GM11168 (cell line): Measurements from ENCODE around the gene EPHB1.

Source experiments
- in situ Hi-C: fragments of 300-500 bp; cut with MboI; formaldehyde crosslinking; loops from one replicate; pipeline ENCODE4 v1.12.0; 2022; ENCODE audit warnings: low sequenced_read_pairs; ENCODE audit not compliant: unreplicated experiment

EPHB1 gene

DNA sequence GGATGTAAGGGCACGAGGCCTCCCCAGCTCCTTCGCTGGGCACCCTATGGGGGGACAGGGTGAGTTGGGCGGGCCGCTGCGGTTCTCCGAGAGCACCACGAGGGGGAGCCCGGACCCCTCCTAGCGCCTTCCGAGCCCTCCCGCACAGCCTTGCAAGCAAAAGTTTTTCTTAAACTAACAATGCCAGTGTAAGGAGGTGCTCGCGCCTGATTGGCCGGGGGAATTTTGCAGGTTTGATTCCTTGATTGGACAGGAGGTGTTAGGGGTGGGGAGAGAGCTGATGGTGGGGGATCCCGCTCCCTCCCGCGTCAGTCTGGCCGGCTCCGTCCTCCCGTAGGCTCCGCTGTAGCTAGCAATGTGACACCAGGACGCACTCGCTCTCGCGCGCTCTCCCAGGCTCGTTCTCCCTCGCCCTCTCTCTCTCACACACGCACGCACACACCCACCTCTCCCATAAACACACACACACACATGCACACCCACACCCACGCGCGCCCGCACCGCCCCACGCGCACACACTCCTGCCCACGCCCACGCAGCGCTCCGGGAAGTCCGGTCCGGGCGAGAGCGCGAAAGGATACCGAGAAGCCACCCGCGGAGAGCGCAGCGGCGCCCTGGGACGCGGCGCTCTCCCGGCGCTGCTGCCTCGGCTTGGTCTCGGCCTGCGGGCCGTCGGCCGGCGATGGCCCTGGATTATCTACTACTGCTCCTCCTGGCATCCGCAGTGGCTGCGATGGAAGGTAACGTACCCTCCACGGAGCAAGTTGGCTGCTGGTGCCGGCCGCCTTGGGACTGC lies at the start of gene EPHB1:
Gene EPHB1 (plus strand): TSS at position 311 of the 796 bp plus-strand sequence.
- in situ Hi-C loops, result loop anchor here (10.0 to 25.0 kb wide), 2 partner anchors 450 to 717 kb away; no protein-coding TSS in a partner anchor

DNA sequence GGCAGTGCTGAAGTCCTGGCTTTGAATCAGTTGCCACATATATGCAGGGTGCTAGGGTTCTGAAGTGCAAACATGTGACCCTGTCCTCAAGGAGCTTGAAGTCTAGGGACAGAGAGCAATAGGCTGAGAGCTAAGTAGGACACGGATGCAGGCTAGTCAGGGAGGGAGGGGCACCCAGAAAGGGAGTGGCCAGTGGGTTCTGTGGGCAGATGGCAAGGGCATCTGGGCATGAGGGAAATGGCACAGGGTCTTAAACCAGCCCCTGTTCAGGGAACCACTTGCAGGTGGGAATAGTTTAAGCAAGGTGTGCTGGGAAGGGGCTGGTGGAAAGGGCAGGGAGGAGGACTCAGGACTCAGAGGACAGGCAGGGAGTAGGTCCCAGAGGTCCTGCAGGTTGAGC lies 46.4 kb upstream of the EPHB1 start:
- in situ Hi-C loops, result no loop called here

DNA sequence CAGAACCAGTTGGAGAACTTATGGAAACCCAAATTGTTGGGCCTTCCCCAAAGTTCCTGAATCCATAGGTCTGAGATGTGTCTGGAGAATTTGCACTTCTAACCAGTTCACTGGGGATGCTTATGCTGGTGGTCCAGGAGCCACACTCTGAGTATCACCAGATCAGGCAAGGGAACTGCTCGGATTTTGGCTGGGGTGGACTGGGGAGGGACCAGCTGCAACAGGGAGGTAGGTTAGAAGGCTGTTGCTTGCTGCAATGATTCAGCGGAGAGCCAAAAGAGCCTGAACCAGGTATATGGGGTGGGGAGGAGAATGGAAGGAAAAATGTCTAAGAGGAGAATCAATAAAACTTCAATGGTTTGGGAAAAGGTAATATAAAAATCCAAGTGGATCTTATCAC lies 45.9 kb upstream of the EPHB1 start:
- in situ Hi-C loops, result no loop called here

DNA sequence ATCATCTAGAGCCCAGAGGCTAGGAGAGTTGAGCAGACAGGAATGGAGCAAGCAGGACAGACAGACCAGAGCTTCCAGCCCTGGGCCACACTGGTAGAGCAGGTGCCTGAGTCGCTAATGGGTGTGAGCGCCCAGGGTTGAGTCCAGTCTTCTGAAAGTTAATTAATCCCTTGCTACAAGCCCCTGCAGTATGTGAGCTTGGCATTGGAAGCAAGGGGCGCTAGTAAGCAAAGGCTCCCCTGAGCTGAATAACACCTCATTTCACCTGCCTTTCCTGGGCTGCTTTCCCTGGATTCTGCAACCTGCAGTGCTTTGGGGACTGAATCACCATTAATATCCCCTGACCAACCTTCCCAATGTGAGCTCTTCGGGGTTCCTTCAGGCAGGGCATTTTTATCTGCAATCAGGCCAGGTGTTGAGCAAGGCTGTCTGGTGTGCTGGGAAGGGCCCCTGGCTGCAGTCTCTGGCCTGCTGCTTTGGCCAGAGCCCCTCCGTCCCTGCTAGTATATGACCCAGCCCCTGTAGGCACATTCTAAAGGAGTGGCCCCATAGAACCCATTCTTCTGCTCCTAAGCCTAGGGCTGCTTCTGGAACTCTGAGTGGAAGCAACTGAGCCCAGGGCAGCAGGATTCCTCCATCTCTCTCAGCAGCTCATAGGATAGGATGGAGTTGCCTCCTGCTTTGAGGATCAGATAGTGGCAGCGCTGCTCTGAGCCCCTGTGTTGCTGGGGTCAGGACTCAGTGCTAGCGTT lies 45.1 kb upstream of the EPHB1 start:
- in situ Hi-C loops, result no loop called here

DNA sequence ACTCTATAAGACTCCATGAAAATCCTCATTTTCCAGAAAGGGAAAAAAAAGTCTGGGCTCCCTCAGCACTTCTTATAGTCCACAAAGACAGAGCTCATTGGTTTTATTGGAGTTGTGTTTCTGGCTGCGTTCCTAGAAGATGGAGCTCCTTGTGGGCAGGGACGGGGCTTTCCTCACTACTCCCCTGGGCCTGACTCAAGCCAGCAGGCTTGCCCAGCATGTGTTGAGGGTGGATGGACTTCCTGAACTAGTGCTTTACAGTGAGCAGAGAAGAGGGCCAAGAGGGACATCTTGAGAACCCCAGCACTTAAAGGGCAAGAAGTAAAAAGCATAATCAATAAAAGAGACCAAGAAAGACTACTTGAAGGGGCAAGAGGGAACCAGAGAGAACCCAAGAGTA lies 43.2 kb upstream of the EPHB1 start:
- in situ Hi-C loops, result no loop called here

DNA sequence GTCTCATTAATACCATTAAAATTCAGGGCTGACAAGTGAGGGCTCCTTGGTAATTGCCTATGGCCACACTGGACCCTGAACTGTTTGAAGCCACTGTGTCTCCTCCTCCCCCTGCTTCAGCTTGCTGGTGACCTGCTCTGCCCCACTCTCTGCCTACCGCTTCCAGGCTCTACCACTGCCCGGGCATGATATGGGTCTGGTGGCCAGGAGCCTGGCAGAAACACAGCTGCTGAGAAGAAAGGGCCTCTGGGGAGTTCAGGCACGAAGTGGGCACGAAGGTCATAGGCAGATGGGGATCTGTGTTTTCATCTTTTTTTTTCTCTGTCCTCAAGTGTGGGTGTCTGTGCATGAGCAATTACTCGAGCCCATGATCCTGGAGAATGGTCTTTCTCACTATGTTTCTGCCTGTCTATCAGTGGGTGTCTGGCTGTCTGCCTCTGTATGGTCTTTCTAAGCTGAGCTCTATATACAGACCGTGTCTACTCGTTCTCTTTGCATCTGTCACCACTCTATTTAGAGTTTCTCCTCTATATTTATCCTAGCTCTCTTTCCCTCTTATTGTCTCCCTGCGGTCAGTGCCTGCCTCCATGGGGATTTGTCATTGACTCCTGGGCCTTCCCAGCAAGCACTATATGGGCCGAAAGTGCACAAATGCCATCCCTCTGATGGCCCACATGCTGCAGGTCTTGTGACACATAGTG lies 42.1 kb upstream of the EPHB1 start:
- in situ Hi-C loops, result no loop called here

DNA sequence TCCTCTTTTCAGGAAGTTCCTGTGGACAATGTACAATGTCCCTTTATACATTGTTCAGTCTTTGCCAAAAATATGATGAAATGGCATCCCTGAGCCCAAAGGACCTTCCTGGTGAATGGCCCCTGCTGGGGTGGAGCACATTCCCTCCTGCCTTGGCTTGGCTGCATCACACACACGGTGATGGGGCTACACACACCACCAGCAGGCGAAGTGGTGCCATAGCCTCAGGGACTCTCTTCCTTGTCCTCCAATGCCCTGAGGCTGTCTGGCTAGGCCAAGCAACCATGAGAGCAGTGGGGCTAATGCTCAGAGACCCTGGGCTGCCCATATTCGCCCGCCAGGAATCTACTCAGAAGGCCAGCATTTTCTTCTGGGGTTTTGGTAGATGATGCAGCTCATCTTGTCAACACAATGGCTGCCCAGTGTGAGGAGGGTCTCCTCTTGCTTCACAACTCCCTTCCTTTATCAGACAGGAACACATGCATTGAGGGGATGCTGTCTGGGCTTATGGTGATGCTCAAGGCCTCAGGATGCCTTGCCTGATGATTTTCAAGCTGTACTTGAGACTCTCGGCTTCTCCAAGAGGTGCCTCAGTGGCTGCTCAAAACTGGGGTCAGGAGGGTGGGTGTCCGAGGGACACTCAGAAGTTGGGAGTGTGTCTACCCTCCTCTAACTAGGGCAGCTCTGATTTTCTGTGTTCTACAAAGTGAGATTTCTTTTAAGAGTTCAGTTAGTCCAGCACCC lies 40.9 kb upstream of the EPHB1 start:
- in situ Hi-C loops, result no loop called here

DNA sequence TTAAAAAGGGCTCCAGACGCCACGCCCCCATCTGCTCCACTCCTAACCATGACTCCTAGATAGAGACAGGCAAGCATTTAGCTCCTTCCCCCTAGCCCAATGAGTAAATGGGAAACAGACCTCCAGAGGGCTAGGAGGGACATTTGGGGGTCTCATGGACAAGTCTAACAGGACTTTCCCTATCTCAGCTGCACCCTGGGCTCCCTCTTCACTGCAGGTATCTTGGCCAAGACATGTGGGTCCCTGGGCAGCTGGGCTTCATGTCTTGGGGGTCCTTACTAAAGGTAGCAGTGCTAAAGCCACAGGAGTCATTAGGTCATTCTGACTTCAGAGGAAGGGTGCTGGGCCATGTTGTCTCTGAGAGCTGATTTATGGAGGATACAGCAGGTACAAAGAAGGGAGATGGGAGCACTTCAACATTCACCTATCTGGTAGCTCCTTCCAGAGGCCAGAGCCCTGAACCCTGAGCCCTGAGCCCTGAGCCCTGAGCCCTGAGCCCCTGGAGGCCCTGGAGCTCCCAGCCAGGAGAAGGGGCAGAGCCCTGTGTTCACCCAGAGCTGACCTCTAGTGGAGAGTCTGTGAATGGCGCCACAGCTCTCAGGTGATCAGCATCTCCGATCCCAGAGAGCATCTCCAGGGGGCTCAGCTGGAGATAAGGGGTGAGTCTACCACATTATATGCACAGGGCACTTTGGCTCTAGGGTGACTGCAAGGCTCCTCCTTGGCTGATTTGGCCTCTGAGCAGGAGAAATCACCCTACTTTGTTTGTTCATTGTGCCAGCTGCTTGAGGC lies 40.1 kb upstream of the EPHB1 start:
- in situ Hi-C loops, result no loop called here

DNA sequence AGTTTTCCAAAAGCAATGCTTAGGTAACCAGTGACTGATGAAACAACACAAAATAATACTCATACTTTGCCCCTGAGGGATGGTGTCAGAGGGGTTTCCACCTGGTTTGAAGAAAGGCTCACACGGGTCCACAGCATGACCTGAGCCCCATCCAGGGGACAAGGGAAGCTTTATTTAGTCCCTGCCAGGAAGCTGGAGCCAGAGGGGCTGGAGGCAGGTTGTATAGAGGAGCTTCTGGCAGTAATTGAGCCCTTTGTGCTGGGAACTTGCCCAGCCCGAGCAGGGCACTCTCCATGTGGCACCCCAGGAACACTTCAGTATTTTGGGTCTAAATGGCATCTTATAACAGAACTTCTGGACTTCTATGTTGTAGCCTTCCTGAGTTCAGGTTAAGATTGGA lies 39.2 kb upstream of the EPHB1 start:
- in situ Hi-C loops, result no loop called here

DNA sequence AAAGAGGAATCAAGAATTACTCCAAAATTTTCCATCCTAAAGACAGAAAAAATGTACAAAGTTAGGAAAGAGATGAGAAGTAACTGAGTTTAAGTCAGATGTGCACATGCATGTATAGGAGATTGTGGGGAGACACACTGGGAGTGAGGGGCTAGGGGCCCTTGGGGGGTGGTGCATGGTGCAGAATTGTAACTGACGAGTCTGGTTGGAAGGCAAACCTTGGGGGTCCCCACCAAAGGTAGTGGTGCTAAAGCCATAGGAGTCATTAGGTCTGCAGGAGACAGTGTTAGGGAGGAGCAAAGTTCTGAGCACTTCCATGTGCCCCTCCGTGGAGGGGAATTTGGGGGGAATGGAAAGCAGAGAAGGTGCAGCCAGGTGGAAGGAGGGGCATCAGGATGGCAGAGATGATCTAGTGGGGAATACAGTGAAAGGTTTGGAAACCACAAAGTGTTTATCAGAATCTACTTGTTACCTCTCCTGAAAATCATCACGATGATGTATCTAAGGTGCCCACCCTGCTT lies 37.5 kb upstream of the EPHB1 start:
- in situ Hi-C loops, result no loop called here

DNA sequence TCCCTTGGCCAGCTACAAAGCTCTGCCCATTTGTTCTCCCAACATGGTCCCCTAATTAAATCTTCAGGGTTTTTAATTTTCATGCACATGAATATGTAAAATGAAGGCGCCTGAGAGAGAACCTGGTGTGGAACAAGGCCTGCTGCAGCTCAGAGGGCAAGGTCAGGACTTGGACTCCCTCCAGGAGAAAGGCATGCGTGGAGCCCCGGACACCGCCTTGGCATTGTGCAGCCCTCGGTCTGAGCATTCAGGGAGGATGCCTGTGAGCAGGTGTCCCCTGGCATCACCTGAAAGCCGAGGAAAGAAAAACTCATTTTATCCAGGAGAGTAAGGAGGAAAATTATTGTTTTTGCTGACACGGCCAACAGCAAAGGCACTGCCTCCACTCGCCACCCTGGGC lies 33.8 kb upstream of the EPHB1 start:
- in situ Hi-C loops, result no loop called here

DNA sequence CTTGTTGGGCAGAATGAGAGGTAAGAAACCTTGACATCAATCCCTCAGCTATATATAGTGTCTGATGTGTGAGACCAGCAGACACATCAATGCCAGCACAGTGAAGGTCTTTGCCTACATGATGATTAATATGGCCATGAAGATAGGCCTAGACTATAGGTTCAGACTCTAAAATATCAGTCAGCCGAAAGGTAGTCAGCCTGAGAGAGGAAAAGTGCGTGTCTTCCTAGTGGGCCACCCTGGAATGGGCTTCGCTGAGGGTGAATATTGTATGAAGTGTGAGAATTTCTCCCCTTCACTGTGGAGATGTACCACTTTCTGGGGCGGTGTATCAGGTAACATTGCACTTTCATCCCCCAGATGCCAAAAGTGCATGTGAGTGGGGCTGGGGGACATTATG lies 33.0 kb upstream of the EPHB1 start:
- in situ Hi-C loops, result no loop called here

DNA sequence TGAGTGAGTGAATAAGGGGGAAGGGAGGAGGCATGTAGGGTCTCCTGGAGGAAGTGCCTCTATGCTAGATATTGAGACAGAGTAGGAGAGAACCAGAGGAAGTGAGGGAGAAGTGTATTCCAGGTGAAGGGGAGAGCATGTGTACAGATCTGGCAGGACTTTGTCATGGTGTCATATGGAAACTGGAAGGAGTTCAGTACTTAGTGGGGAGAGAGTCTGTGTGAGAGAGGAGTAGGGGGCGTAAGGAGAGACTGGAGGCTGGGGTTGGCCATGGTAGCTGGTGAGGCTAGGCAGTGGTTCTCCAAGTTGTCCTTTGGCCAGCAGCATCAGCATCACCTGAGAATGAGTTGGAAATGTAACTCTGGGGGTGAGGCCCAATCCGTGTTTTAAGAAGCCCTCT lies 29.6 kb upstream of the EPHB1 start:
- in situ Hi-C loops, result no loop called here

DNA sequence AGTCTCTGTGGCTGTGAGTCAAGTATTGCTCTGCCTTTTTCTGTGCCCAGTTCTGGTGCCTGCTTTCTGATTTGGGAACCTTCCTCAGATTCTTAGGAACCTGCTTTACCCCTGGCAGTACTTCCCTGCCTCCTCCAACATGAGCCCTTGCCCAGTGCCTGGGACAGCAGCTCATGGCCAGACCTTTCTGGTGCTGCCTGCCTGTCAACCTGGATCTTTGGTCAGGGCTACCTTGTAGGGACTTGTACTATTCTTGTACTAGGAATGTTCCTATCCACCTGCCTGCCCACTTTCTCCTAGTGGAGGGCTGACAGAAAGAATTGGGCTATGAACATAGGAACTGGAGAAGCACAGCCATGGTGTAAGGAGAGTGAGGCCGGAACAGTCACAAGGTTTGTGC lies 28.8 kb upstream of the EPHB1 start:
- in situ Hi-C loops, result no loop called here

DNA sequence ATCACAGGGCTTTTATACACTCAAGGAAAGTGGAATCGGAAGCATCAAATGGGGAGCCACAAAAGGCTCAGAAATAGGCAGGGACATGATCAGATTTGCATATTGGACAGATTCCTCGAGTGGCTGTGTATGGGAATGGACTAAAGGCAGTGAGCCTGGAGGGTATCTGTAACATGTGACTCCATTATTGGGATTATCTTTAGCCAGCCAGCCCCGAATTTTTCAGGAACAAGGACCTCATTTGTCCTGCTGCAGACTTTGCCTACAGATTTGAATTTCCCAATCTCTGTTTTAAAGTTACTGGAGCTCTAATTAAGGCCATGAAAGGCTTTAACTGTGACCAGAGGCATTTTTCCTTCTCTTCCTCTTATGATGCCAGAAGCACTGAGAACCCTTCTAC lies 26.9 kb upstream of the EPHB1 start:
- in situ Hi-C loops, result no loop called here

DNA sequence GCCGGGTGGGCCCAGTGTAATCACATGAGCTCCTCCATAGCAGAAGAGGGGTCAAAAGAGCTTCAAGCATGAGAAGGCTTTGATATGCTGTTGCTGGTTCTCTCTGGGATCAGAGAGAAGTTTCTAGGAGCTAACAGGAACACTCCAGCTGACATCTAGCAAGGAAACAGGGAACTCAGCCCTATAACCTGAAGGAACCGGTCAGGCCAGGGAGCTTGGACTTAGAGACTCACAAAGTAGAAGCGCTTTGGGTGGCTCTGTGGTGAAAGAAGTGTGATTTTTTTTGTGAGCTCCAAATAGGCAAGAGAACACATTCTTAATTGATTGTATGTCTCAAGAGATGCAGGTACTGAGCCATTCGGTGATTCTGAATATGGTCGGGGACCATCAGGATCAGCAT lies 26.2 kb upstream of the EPHB1 start:
- in situ Hi-C loops, result no loop called here

DNA sequence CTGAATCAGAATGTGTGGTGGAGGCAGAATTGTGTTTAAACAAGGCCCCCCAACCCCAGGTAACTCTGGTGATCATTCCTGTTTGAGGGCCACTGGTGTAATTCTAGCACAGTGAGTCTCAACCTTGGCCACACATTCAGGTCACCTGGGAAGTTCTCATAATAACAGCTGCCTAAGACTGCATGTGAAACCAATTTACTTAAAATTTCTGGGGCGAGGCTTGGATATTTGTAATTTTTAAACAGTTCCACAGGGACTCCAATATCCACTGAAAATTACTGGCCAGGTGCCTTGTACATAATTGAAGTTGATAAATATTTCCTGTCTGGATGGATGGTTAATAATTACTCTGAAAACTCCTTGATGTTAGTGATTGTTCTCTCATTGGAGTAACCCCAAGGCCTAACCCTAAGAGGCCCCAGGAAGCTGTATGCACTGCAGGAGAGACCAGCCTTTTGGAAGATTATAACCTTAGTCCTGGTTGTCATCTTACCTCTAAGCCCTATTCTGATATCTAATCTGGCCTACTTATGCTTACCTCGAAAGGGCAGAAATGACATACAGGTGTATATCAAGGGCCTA lies 25.7 kb upstream of the EPHB1 start:
- in situ Hi-C loops, result no loop called here

DNA sequence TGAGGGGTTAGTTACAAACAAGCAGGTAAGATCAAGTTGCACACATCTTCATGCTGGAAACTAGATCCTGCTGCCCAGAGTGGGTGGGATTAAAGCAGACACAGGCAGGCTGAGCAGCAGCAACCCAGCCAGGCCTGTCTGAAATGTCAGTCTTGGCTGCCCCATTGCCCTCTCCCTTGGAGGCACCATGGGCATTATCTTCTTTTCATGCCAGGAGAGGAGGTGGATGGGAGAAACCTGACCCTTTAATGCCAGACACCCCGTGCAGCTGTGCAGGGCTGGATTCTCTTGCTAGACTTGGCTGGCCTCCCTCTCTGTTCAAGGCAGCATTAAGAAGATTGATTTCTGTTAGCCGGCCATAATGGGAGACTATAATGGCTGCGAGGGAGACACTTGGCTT lies 23.0 kb upstream of the EPHB1 start:
- in situ Hi-C loops, result no loop called here

DNA sequence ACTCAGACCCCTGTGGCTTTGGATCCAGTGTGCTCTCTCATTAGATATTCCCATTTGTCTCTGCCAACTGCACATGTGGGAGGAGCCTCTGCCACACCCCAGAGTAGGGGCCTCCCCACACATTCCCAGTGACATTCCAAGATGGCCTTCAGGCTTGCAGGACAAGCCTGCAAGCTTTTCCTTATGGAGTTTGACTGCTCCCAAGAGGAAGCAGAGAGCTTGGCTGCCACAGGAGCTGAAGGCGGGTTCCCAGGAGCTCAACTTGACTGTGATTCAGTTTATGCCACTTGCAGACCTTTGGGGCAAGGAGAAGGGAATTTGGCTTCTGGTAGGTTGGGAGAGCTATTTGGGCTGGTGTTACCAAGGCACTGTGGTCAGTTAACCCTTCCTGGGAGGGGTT lies 22.5 kb upstream of the EPHB1 start:
- in situ Hi-C loops, result no loop called here
